Spleen (tissue), 7 donors: ENCODE data around the gene CBS.

ENCODE experiments used
- CTCF ChIP-seq, 11 experiments: fragments of 200-600 bp in 7 of 11; fragments of 450-650 bp in 4 of 11; sonication (generic) in 4 of 11; IDR thresholded peaks in 8 of 11; conservative IDR thresholded peaks in 3 of 11; 1 replicate in 7 of 11; 2 replicates in 4 of 11; pipeline versions ENCODE4 v1.4.0 to v1.8.0; 2016 to 2021; ENCODE audit warnings: antibody characterized with exemption in 11 of 11, inconsistent platforms in 4 of 11, mild to moderate bottlenecking in 1 of 11
- POLR2AphosphoS5 ChIP-seq, 3 donors: sonication (generic); formaldehyde crosslinking; IDR thresholded peaks; one replicate each; pipeline ENCODE4 v1.5.1; 2017; ENCODE audit warnings: antibody characterized with exemption in 3 of 3
- donor health status: DM: no; HTN: no; CAD: no; lungs with moderate emphysema.
- donor health status: DM: no; HTN: no; CAD: no.
- donor health status: DM: no; HTN: no; CAD: no.

- TF ChIP-seq CTCF (IDR thresholded peaks at IDR 0.05 in 8 of 11, conservative IDR thresholded peaks at IDR 0.05 in 3 of 11) (no peak), POLR2AphosphoS5 (IDR thresholded peaks at IDR 0.05) (no peak)
Observed at GRCh38 chr21:43031121-43031619, 44.5 kb downstream of the CBS start.
